ENCODE data around the gene STRBP.
"Not testable (repeated sequence)": the region's sequence is repeated elsewhere in the genome, so short reads cannot be mapped to it uniquely, and the experiment has no call there.

Gene STRBP

GRCh38 chr9:123186029-123186428 is 82.4 kb downstream of the STRBP start:
- not testable (repeated sequence) for DNase-seq

DNA sequence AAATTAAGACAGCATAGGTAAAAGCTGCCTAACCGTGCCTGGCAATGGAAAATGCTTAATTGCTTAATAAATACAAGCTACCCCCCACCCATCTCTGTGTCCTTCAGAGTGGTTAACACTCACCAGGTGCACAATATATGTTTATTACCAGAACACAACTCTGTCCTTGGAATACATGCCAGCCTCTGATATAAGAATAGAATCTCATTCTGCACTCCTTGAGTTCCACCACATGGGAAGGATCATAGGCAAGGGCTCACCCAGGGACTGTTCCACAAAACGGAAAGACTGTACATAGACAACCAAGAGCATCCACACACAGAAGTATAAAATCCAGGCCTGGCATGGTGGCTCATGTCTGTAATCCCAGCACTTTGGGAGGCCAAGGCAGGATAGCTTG is 91.4 kb downstream of the STRBP start:
- DNase-seq: no peak

DNA sequence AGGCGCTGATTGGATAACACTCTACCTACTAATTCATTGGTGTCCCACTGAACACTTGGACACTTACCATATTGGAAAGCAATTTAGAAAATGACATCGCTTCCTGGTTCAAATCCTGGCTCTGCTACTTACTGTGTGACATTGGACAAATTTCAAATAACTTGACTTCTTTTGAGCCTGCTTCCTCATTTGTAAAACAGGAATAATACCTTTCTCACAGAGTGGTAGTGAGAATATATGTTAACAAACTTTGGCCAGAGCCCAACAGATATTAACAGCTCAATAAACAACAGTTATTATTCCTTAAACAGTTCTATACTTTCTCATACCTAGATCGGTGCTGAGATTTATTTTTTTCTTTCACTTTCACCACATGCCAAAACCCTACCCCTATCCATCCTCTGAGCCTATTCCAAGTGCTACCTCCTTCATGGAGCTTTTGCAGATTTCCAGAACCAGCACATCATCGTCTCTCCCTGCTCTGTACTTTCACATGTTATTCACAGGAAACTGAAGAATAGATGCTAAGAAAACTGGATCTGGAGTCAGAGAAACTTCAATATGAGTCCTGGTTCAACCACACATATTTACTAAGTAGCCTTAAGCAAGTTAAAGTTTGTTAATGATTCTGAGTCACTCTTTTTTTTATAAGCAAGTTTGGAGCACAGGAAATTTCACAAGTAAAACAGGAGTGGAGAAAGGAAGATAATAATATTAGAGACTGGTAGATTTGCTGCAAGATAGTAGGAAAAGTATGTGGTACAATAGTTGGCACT is 92.3 kb downstream of the STRBP start:
- no peak for DNase-seq

DNA sequence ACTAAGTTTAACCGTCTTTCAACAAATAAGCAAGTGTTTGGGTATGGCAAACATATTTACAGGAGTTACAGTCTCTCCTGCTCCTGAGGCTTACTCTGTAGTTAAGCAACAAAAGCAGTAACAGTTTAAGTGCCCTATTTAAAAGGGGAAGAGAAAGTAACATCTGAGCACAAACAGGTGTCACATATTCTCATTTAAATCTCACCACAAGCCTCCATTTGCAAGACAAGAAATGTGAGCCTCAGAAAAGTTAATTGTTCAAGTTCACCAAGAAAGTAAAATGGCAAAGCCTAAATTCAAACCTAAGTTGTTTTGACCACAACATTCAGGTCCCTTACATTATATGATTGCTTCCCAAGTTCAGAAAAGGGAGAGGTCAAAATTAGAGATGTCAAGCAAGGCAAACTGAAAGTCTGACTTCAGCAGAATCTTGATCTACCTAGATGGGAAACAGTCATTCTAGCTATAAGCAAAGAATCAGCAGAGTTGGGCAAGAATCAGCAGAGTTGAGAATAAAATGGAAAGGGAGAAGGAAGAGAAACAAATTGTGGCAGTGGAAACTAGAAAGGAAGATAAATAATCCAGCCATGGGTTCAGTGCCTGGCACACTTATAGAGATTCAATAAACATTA is 93.4 kb downstream of the STRBP start:
- DNase-seq: no peak

DNA sequence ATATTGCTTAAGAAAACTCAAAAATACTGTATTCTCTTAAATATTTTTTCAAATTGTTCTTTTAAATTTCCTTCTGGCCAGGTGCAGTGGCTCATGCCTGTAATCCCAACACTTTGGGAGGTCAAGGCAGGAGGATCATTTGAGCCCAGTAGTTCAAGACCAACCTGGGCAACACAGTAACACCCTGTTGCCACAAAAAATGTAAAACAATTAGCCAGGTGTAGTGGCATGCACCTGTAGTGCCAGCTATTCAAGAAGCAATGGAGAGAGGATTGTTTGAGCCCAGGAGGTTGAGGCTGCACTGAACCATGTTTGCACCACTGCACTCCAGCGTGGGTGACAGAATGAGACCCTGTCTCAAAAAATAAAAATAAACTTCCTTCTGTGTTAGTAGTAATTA is 94.3 kb downstream of the STRBP start:
- no peak for DNase-seq

- DNase-seq: no peak
These were observed 98.5 kb downstream of the STRBP start for GRCh38 chr9:123169926-123170325.

GRCh38 chr9:123168586-123168985 is 99.8 kb downstream of the STRBP start:
- DNase-seq: no peak

DNA sequence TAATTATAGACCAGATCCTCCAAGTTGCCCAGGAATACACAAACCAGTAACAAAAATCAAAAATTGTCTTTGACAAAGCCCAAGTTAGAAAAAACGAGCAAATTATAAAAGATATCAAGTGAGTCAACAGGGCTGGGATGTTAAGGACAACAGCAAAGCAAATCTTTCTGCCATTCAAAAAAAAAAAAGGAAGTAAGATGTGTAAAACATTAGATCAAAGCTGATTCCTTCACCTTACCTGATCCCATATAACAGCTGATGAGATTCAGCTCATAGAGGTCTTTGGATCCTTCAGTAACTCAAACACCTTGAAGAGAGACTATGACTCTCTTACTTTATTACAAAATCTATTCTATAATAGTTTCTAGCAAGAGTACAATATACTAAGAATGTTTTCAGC is 100.9 kb downstream of the STRBP start:
- DNase-seq: no peak

DNA sequence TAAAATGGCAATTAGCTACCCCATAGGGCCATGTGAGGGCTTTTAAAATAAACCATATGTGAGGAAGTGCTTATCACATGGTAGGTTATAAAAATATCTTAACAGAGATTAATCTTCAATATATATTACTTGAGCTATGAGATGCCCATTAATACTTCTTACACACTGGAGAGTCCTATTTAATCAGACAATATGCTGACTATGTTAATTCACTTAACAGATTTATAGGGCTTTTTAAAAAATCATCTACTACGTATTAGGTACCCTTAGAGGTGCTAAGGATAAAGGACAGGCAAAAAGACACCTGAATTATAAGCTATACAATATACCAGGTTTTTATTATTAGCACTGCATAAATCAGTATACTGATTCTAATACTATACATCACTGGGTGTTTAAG is 102.6 kb downstream of the STRBP start:
- no peak for DNase-seq

DNA sequence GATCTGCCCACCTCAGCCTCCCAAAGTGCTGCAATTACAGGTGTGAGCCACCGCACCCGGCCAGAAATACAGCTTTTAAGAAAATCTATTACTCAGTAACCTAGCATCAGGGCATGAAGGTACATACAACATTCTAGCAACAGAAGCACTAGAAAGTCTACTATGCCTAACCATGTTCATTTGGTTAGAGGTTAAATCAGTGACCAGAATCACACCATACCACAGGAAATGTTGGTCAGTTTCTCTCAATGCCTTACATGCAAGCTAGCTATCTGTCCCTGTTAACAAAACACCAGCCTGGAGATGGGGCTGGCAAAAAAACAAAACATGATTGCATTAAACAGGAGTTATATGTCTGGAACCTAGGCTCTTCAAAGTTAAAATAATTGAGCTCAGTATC is 104.1 kb downstream of the STRBP start:
- no peak for DNase-seq

GRCh38 chr9:123162791-123163345 is 105.5 kb downstream of the STRBP start:
- no peak for DNase-seq

DNA sequence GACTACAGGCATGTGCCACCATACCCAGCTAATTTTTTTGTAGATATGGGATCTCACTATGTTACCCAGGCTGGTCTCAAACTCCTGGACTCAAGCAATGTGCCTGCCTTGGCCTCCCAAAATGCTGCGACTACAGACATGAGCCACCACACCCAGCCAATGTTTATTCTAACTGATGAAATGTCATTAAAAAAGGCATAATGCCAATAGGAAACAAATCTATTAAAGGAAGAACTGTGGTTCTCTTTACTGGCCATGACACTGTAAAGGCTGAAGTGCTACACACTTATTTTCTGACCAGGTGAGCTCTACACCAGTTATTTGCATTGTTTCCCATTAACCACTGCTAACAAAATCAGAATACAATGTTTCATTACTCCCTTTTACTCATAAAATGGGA is 106.0 kb downstream of the STRBP start:
- DNase-seq: no peak

- no peak for DNase-seq
These were observed 111.2 kb downstream of the STRBP start for GRCh38 chr9:123157221-123157620.

DNA sequence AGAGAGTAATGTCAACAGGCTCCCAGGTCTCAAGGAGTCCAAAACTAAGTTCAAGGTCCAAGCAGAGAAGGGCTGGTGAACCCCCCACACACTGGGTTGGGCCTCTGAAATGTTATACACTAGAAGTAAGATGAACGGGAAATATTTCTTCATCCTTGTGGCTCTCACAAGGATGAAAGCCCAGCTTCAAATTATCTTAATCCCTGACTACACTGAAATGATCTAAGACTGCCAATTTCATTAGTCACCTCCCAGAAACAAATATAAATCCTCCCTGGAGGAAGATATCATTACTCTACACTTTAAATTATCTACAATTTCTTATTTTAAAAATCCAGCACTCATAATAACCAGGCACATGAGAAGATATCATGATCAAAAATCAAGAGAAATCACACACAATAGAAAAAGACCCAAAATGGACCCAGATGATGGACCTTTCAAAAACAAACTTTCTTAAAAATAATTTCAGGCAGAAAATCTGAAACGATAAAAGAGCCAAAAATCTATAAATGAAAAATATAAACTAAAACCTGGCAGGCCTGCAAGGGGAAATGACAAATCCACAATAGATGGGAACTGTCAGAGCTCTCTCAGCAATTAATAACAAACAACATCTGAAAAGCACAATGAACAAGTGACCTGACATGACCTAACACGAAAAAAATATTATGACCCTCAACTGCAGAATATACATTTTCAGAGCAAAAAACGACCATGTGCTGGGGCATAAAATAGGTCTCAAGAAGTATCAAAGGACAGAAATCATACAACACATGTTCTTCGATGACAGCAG is 117.5 kb downstream of the STRBP start:
- DNase-seq: no peak

GRCh38 chr9:123149067-123149466 is 119.3 kb downstream of the STRBP start:
- DNase-seq: no peak

DNA sequence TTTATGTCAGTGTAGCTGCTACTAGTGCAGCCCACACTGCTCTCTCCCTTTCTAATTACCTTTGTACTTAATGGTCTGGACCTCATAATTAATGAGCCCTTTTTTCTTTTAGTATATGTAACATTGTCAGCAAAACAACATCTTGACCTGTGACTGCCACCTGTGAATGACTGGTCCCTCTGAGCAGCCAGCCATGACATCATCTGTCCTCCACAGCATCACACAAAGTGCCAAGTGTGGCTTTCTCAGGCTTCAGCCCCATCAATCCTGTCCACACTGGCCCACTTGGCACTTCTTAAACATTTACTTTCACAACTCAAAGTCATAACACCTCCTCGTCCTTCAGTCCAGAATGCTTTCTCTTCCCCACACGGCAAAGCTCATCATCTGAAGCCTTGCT is 130.2 kb downstream of the STRBP start:
- DNase-seq: no peak

DNA sequence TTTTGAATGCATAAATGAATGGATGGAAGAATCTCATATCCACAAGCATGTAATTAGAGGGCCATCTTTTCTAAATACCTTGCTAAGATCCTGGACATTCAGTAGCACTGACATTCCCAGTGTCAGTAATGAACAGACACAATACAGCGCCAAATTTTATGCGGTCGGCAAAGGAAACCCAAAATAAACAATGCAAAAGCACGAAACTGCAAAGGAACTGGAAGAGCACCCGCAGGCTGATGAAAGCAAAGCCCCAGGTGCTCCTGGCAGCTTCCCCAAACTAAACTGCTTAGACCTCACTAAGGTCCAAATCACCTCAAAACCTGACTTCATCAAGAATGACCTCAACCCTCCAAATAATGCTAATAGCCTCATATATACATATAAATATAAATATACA is 133.0 kb downstream of the STRBP start:
- DNase-seq: no peak

- DNase-seq: no peak
These were observed 135.7 kb downstream of the STRBP start for GRCh38 chr9:123132696-123133095.

DNA sequence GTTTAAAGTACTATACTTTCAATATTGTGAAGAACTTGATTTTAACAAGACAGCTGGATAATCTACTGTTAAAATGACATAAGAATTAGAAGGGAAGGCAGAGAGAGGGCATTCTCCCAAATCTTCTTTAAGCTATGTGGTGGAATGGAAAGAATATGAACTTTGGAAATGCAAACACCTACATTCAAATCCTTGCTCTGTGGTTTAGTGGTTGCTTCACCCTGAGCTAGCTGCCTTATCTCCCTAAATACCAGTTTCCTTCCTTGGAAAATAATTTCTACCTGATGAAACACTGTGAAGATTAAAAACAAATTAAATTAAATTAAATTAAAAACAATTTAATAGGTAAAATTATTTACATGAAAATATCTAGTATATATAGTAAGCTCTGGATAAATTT is 136.4 kb downstream of the STRBP start:
- no peak for DNase-seq

DNA sequence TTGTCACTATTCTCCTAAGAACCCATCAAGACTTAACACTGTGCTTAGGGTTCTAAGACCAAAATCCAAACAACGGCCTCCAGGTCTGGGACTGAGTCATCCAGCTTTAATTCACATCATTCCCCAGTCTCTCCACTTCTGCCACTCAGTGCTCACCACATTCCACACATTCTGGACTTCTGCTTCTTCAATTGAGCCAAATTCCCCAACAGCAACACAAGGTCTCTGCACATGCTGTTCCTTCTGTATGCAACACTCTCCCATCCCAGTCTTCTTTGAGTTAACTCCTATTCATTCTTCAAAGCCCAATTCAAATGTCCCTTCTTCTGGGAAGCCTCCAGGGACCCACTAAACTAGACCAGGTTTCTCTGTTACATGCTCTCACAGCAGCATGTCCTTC is 137.1 kb downstream of the STRBP start:
- no peak for DNase-seq

DNA sequence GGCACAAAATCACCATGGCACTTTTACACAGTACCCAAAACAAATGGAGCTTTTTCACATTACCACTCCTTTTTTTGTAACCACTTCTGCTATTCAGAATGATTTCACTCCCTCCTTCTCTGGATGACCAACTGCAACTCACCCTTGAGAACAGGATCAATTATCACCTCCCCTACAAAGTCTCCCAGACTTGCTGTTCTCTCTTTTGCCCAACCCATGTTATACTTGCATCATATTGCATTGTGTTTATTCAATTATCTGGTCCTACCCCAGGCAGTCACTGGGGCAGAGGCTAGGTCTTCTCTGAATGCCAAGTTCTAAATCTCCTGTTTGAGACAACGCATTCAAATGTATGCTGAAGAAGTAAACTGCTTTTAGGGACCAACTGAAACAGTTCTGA is 139.0 kb downstream of the STRBP start:
- no peak for DNase-seq

- DNase-seq: no peak
These were observed 139.8 kb downstream of the STRBP start for GRCh38 chr9:123128591-123128990.

- DNase-seq: no peak
These were observed 140.8 kb downstream of the STRBP start for GRCh38 chr9:123127512-123128075.
